Measurements from ENCODE around the gene CPNE5. TPM values are rescaled to one million over a fixed set of nuclear protein-coding genes. Genes with fewer than 3 reads are reported as not detected.

Gene CPNE5
- total RNA-seq, 1 donor from 2014 or later, result not detected

GRCh38 chr6:36839749-36840431 lies 646 bp upstream of the CPNE5 start:
- Mint-ChIP-seq H3K36me3 (no peaks in the 10 kb centered on the region), H3K27me3 (ENCODE audit: insufficient read depth, low read depth) (peaks cover 53% of the 10 kb centered on the region), H3K9me3 (peaks cover 4% of the 10 kb centered on the region), H3K4me3 (peak overlapping the region; percentile 85), H3K27ac (no peak overlapping the region), H3K4me1 (peaks cover 18% of the 10 kb centered on the region)
- Histone ChIP-seq H4K20me1 (ENCODE audit: low read depth) (peaks cover 15% of the 10 kb centered on the region), H3K27me3 (peaks cover 89% of the 10 kb centered on the region), H3K4me1 (peaks cover 16% of the 10 kb centered on the region), H3F3A (ENCODE audit: low read depth) (peaks cover 15% of the 10 kb centered on the region), H2AFZ (replicated peaks) (peak overlapping the region; percentile 80), H3K9me3 (ENCODE audit: low read depth) (no peaks in the 10 kb centered on the region), H3K4me2 (peak overlapping the region; percentile 95), H3K27ac (no peak overlapping the region), H3K4me3 (peak overlapping the region; percentile 64), H3K79me2 (ENCODE audit: low read depth) (no peaks in the 10 kb centered on the region), H3K9ac (no peak overlapping the region), H3K36me3 (no peaks in the 10 kb centered on the region)
- peak; percentile 77 for DNase-seq (ENCODE audit: low spot score)
- TF ChIP-seq CTCF (IDR thresholded peaks at IDR 0.05) (peak; percentile 52), EZH2phosphoT487 (IDR thresholded peaks at IDR 0.05) (no peak)

GRCh38 chr6:36837686-36838085 lies 1.6 kb downstream of the CPNE5 start:
- Histone ChIP-seq H3K27me3 (peaks cover 86% of the 10 kb centered on the region), H3K79me2 (ENCODE audit: low read depth) (no peaks in the 10 kb centered on the region), H3K4me2 (no peak overlapping the region), H3K27ac (no peak overlapping the region), H3K4me1 (peaks cover 16% of the 10 kb centered on the region), H3K9ac (no peak overlapping the region), H3F3A (ENCODE audit: low read depth) (peaks cover 21% of the 10 kb centered on the region), H3K36me3 (no peaks in the 10 kb centered on the region), H3K9me3 (ENCODE audit: low read depth) (no peaks in the 10 kb centered on the region), H3K4me3 (no peak overlapping the region), H4K20me1 (ENCODE audit: low read depth) (peaks cover 15% of the 10 kb centered on the region), H2AFZ (replicated peaks) (no peak overlapping the region)
- Mint-ChIP-seq H3K27ac (no peak overlapping the region), H3K4me1 (peaks cover 19% of the 10 kb centered on the region), H3K9me3 (peaks cover 7% of the 10 kb centered on the region), H3K4me3 (peak overlapping the region; percentile 28), H3K36me3 (no peaks in the 10 kb centered on the region), H3K27me3 (ENCODE audit: insufficient read depth, low read depth) (peaks cover 50% of the 10 kb centered on the region)
- DNase-seq (ENCODE audit: low spot score), result no peak
- TF ChIP-seq CTCF (IDR thresholded peaks at IDR 0.05) (no peak), EZH2 (IDR thresholded peaks at IDR 0.05) (peak; percentile 11)

- Histone ChIP-seq H3K4me1 (peaks cover 16% of the 10 kb centered on the region), H3K9me3 (ENCODE audit: low read depth) (no peaks in the 10 kb centered on the region), H3K27ac (no peak overlapping the region), H3F3A (ENCODE audit: low read depth) (peaks cover 21% of the 10 kb centered on the region), H3K36me3 (no peaks in the 10 kb centered on the region), H3K9ac (no peak overlapping the region), H3K4me3 (no peak overlapping the region), H2AFZ (replicated peaks) (no peak overlapping the region), H3K79me2 (ENCODE audit: low read depth) (no peaks in the 10 kb centered on the region), H4K20me1 (ENCODE audit: low read depth) (peaks cover 15% of the 10 kb centered on the region), H3K4me2 (no peak overlapping the region), H3K27me3 (peaks cover 78% of the 10 kb centered on the region)
- H3K9me3 Mint-ChIP-seq, result peaks cover 7% of the 10 kb centered on the region
- H3K27me3 Mint-ChIP-seq (ENCODE audit: insufficient read depth, low read depth), result peaks cover 48% of the 10 kb centered on the region
- no peak overlapping the region for H3K4me3 Mint-ChIP-seq
- no peak for DNase-seq (ENCODE audit: low spot score)
- no peaks in the 10 kb centered on the region for H3K36me3 Mint-ChIP-seq
- H3K4me1 Mint-ChIP-seq, result peaks cover 19% of the 10 kb centered on the region
- H3K27ac Mint-ChIP-seq, result no peak overlapping the region
- TF ChIP-seq EZH2 (IDR thresholded peaks at IDR 0.05), result no peak
- no peak for TF ChIP-seq CTCF (IDR thresholded peaks at IDR 0.05)
- no peak for TF ChIP-seq EZH2phosphoT487 (IDR thresholded peaks at IDR 0.05)
Measured at GRCh38 chr6:36837022-36837339, 2.3 kb downstream of the CPNE5 start.
